AG09309 (cell line): Measurements from ENCODE around the gene GRIK3.

Experiments used
- DNase-seq: peaks from one replicate; pipeline ENCODE4 v3.0.0-alpha.2; 2010; ENCODE audit warnings: low read depth
- H3K4me3 ChIP-seq: 2 replicates; pipeline ENCODE4 v1.5.1; 2011; ENCODE audit warnings: mild to moderate bottlenecking, low read depth, low read length, moderate library complexity; ENCODE audit not compliant: control insufficient read depth
- TF ChIP-seq, protein P1 (sequence below): IDR thresholded peaks from 2 replicates; pipeline ENCODE4 v1.5.1; 2011; ENCODE audit warnings: mild to moderate bottlenecking, low read depth, low read length, inconsistent platforms; ENCODE audit not compliant: insufficient read depth, control insufficient read depth; ENCODE audit errors: missing control alignments

GRIK3 gene

GRCh38 chr1:36889478-36890226, 144.7 kb downstream of the GRIK3 start:
- DNase-seq = no peak
- no peak overlapping the region for H3K4me3 ChIP-seq
- TF ChIP-seq, protein P1, sequence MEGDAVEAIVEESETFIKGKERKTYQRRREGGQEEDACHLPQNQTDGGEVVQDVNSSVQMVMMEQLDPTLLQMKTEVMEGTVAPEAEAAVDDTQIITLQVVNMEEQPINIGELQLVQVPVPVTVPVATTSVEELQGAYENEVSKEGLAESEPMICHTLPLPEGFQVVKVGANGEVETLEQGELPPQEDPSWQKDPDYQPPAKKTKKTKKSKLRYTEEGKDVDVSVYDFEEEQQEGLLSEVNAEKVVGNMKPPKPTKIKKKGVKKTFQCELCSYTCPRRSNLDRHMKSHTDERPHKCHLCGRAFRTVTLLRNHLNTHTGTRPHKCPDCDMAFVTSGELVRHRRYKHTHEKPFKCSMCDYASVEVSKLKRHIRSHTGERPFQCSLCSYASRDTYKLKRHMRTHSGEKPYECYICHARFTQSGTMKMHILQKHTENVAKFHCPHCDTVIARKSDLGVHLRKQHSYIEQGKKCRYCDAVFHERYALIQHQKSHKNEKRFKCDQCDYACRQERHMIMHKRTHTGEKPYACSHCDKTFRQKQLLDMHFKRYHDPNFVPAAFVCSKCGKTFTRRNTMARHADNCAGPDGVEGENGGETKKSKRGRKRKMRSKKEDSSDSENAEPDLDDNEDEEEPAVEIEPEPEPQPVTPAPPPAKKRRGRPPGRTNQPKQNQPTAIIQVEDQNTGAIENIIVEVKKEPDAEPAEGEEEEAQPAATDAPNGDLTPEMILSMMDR = no peak

DNA sequence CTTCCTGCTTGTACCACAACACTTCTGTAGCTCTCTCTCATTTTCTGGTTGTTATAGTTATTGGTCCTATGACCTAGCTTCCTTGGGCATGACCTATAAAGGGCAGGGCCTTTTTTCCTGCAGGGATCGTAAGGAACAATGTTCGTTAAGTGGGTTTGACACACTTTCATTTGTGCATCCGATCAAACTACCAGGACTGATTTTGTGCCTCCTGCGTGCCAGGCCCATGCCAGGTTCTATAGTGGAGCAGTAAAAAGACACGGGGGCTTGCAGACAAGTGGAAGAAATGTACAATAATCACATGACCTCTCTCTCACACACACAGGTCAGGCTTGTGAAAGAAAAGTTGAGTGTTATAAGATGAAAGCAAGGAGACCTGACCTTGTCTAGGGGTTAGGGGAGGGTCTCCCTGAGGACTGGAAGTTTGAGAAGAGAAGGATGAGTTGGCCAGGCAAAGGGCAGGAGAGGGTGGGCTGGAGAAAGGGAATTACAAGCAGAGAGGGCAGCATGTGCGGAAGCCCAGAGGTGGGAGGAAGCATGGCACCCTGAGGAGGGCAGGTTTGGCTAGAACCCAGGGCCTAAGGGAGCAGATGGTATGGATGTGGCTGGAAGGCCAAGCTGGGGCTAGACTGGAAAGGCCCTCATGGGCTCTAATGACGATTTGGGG, 145.4 kb downstream of the GRIK3 start:
- TF ChIP-seq, protein P1 = no peak
- H3K4me3 ChIP-seq = no peak overlapping the region
- no peak for DNase-seq

- TF ChIP-seq, protein P1 = no peak
- no peak overlapping the region for H3K4me3 ChIP-seq
- no peak for DNase-seq
These were observed 148.6 kb downstream of the GRIK3 start for GRCh38 chr1:36885540-36886357.

GRCh38 chr1:36884801-36885200, 149.5 kb downstream of the GRIK3 start:
- no peak for DNase-seq
- no peak overlapping the region for H3K4me3 ChIP-seq
- TF ChIP-seq, protein P1 = no peak

GRCh38 chr1:36884029-36884701, 150.2 kb downstream of the GRIK3 start:
- TF ChIP-seq, protein P1 = no peak
- H3K4me3 ChIP-seq = no peak overlapping the region
- no peak for DNase-seq

DNA sequence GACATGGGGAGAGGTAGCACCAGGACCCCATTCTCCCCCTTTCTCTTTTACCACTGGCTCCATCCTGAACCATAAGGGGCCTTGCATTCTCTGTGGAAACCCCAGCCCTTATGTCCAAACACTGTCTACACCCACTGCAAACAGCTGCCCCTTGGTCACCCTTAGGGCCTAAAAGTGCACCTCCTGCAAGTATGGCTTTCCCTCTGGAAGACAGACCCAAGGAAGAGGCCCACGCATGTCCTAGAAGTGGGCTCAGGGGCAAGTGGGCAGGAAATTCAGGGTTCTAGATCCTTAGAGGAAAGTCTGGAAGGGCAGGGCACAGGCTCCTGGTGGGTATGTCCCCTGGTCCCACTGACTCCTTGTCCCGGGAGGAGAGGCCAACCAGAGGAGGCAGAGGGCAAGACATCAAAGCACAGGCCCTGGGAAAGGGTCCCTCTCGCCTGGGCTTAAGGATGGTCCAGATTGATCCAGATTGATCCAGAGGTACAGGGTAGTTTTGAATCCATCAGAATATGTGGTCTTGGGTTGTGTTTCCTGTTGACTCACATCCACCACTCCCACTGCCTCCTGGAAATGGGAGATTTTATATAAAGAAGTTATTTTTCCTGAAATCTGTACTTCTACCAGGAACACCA, 150.9 kb downstream of the GRIK3 start:
- no peak for DNase-seq
- H3K4me3 ChIP-seq = no peak overlapping the region
- TF ChIP-seq, protein P1 = no peak
